Measurements from ENCODE around the gene HSPB6. TPM values are rescaled to one million over a fixed set of nuclear protein-coding genes. Genes with fewer than 3 reads are reported as not detected.

Gene HSPB6
- total RNA-seq, 2 experiments from 2014 or later, result 0.48 TPM; not detected in 1

DNA sequence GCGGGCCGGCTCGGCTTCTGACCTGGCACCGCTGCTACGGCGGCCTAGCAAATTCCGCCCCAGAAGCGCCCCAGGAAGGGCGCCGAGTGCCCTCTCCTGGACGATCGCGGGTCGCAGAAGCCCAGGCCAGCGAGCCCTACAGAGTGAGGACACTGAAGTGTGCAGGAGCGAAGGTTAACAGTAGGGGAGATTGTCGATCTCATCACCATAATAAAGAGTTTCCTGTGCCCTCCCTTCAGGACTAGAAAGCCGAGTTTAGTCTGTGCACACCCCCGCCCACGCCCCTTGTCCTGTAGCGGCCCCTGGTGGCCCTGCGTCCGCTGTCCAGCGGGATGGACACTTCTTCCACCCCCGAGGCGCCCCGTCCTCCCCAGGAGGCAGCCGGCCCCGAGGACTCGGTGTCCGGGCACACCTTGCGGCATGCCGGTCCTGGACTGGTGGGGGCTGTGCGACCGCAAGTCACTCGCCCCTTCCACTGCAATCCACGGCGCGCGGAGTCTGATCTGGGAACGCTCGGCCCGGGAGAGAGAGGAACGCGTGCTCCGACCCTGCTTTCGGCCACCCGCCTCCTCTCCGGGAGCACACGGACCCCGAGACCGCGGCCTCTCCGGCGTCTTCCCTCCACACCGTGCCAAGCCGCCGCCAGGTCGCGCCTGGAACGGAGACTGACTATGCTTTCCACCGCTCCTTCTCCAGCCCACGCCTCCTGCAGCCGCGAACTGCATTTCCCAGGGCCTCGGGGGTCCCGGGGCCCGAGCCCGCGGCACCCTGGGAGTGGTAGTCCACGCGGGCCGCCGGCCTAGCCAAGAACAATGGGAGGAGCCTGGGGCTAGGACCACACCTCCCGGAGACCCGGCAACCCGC is 39.8 kb downstream of the HSPB6 start:
- Mint-ChIP-seq H3K4me1 (peaks cover 60% of the 10 kb centered on the region), H3K27ac (peak overlapping the region; percentile 99), H3K9me3 (no peaks in the 10 kb centered on the region), H3K36me3 (ENCODE audit: low read depth) (peaks cover 50% of the 10 kb centered on the region), H3K27me3 (no peaks in the 10 kb centered on the region), H3K4me3 (peak overlapping the region; percentile 92)
- peak; percentile 97 for DNase-seq
- ChIA-PET CTCF (interaction anchor here (1.2 to 10.3 kb wide), 2 partner anchors 20 to 103 kb away, joined by 4 to 131 read pairs; no protein-coding TSS in a partner anchor), POLR2A (interaction anchor here (0.9 to 6.8 kb wide), 8 partner anchors 9 to 213 kb away, joined by 3 to 160 read pairs (median 18); partner anchors contain the start of genes IGFLR1, PSENEN, U2AF1L4 and ZBTB32)

DNA sequence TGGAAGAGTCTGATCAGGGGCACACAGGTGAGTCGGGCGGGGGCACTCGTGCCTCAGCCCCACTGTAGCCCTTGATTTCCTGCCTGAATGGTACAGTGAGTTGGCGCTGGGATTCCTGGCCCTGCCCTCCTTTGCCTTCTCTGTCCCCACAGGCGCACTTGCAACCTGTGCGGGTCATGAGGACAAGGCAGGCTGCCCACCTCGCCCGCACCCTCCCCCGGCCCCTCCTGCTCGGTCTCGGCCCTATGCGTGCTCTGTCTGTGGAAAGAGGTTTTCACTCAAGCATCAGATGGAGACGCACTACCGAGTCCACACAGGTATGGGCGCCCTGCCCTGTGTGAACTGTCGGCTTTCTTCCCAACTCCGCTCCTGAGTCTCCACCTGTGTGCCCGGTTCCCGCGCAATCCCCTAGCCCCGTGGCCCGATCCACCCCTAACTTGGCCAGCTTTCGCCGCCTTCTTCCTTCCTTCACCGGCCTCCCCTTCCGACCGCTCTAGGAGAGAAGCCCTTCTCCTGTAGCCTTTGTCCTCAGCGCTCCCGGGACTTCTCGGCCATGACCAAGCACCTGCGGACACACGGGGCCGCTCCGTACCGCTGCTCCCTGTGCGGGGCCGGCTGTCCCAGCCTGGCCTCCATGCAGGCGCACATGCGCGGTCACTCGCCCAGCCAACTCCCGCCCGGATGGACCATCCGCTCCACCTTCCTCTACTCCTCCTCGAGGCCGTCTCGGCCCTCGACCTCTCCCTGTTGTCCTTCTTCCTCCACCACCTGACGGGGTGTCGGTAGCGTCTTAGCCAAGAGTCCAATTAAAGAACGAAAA is 40.6 kb downstream of the HSPB6 start:
- H3K27ac Mint-ChIP-seq, result peak overlapping the region; percentile 99
- H3K27me3 Mint-ChIP-seq, result no peaks in the 10 kb centered on the region
- CTCF ChIA-PET, result interaction anchor here (1.0 to 10.3 kb wide), 4 partner anchors 14 to 103 kb away, joined by 3 to 131 read pairs (median 5); no protein-coding TSS in a partner anchor
- POLR2A ChIA-PET, result interaction anchor here (0.9 to 6.8 kb wide), 4 partner anchors 13 to 72 kb away, joined by 3 to 160 read pairs (median 75); partner anchors contain the start of gene ZBTB32
- peaks cover 42% of the 10 kb centered on the region for H3K36me3 Mint-ChIP-seq (ENCODE audit: low read depth)
- peaks cover 61% of the 10 kb centered on the region for H3K4me1 Mint-ChIP-seq
- peak; percentile 36 for DNase-seq
- peak overlapping the region; percentile 92 for H3K4me3 Mint-ChIP-seq
- no peaks in the 10 kb centered on the region for H3K9me3 Mint-ChIP-seq

DNA sequence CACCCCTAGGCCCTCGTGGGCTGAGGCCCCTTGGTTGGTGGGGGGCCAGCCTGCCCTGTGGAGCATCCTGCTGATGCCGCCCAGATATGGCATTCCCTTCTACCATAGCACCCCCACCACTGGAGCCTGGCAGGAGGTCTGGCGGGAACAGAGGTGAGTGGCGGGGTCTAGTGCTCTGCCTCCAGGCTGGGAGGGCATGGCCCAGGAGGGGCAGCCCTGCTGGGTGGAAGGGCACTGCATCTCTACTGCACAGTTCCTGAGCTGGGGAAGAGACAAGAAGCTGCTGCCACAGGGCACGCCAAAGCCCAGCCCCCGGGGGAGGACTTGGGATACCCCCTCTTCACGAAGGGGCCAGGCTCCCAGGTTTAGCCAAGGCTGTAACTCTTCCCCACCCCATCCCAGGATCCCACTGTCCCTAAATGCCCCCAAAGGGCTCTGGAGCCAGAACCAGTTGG is 41.4 kb downstream of the HSPB6 start:
- Mint-ChIP-seq H3K27ac (peak overlapping the region; percentile 99), H3K27me3 (no peaks in the 10 kb centered on the region), H3K36me3 (ENCODE audit: low read depth) (peaks cover 39% of the 10 kb centered on the region), H3K4me3 (peak overlapping the region; percentile 92), H3K4me1 (peaks cover 69% of the 10 kb centered on the region), H3K9me3 (no peaks in the 10 kb centered on the region)
- no peak for DNase-seq
- POLR2A ChIA-PET, result interaction anchor here (0.9 to 6.8 kb wide), 5 partner anchors 12 to 71 kb away, joined by 3 to 160 read pairs (median 46); partner anchors contain the start of genes LIN37, PSENEN, U2AF1L4 and ZBTB32
- CTCF ChIA-PET, result interaction anchor here (1.0 to 10.3 kb wide), 6 partner anchors 13 to 104 kb away, joined by 3 to 131 read pairs (median 5); partner anchors contain the start of genes PSENEN and U2AF1L4

DNA sequence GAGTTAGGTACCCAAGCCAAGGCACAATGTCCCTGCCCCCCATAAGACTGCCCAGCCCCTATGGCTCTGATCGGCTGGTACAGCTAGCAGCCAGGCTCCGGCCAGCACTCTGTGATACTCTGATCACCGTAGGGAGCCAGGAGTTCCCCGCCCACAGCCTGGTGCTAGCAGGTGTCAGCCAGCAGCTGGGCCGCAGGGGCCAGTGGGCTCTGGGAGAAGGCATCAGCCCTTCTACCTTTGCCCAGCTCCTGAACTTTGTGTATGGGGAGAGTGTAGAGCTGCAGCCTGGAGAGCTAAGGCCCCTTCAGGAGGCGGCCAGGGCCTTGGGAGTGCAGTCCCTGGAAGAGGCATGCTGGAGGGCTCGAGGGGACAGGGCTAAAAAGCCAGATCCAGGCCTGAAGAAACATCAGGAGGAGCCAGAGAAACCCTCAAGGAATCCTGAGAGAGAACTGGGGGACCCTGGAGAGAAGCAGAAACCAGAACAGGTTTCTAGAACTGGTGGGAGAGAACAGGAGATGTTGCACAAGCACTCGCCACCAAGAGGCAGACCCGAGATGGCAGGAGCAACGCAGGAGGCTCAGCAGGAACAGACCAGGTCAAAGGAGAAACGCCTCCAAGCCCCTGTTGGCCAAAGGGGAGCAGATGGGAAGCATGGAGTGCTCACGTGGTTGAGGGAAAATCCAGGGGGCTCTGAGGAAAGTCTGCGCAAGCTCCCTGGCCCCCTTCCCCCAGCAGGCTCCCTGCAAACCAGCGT is 42.1 kb downstream of the HSPB6 start:
- H3K27ac Mint-ChIP-seq, result peak overlapping the region; percentile 99
- peak; percentile 59 for DNase-seq
- ChIA-PET POLR2A (interaction anchor here (0.9 to 6.8 kb wide), 7 partner anchors 11 to 165 kb away, joined by 3 to 160 read pairs (median 14); partner anchors contain the start of genes COX6B1, LIN37, PSENEN and U2AF1L4), CTCF (interaction anchor here (1.5 to 10.3 kb wide), 3 partner anchors 12 to 31 kb away, joined by 4 to 131 read pairs (median 57); partner anchors contain the start of genes PSENEN and U2AF1L4)
- H3K36me3 Mint-ChIP-seq (ENCODE audit: low read depth), result peaks cover 36% of the 10 kb centered on the region
- no peaks in the 10 kb centered on the region for H3K9me3 Mint-ChIP-seq
- H3K4me1 Mint-ChIP-seq, result peaks cover 70% of the 10 kb centered on the region
- no peaks in the 10 kb centered on the region for H3K27me3 Mint-ChIP-seq
- H3K4me3 Mint-ChIP-seq, result peak overlapping the region; percentile 92

GRCh38 chr19:35713904-35714495 is 42.8 kb downstream of the HSPB6 start:
- no peaks in the 10 kb centered on the region for H3K9me3 Mint-ChIP-seq
- H3K36me3 Mint-ChIP-seq (ENCODE audit: low read depth), result peaks cover 36% of the 10 kb centered on the region
- H3K27me3 Mint-ChIP-seq, result no peaks in the 10 kb centered on the region
- H3K27ac Mint-ChIP-seq, result peak overlapping the region; percentile 99
- H3K4me1 Mint-ChIP-seq, result peaks cover 69% of the 10 kb centered on the region
- CTCF ChIA-PET, result interaction anchor here (1.3 to 10.3 kb wide), 5 partner anchors 12 to 34 kb away, joined by 3 to 131 read pairs (median 8); partner anchors contain the start of genes LIN37, PSENEN and U2AF1L4
- peak overlapping the region; percentile 92 for H3K4me3 Mint-ChIP-seq
- no peak for DNase-seq
- POLR2A ChIA-PET, result interaction anchor here (1.0 to 6.8 kb wide), 11 partner anchors 7 to 216 kb away, joined by 3 to 160 read pairs (median 14); partner anchors contain the start of genes COX6B1, IGFLR1, LIN37 and PSENEN

- H3K27me3 Mint-ChIP-seq, result no peaks in the 10 kb centered on the region
- H3K4me1 Mint-ChIP-seq, result peaks cover 68% of the 10 kb centered on the region
- peaks cover 32% of the 10 kb centered on the region for H3K36me3 Mint-ChIP-seq (ENCODE audit: low read depth)
Observed at GRCh38 chr19:35713506-35713850, 43.4 kb downstream of the HSPB6 start.

GRCh38 chr19:35712567-35713505 is 44.0 kb downstream of the HSPB6 start:
- peak; percentile 85 for DNase-seq
- CTCF ChIA-PET, result interaction anchor here (1.2 to 10.3 kb wide), 7 partner anchors 10 to 218 kb away, joined by 3 to 131 read pairs (median 8); partner anchors contain the start of genes COX6B1 and LIN37
- H3K27me3 Mint-ChIP-seq, result no peaks in the 10 kb centered on the region
- POLR2A ChIA-PET, result interaction anchor here (0.7 to 6.8 kb wide), 19 partner anchors 9 to 218 kb away, joined by 3 to 160 read pairs (median 5); partner anchors contain the start of genes COX6B1, HAUS5, IGFLR1 and LIN37
- H3K4me1 Mint-ChIP-seq, result peaks cover 69% of the 10 kb centered on the region
- H3K4me3 Mint-ChIP-seq, result peak overlapping the region; percentile 92
- peaks cover 33% of the 10 kb centered on the region for H3K36me3 Mint-ChIP-seq (ENCODE audit: low read depth)
- H3K27ac Mint-ChIP-seq, result peak overlapping the region; percentile 99
- no peaks in the 10 kb centered on the region for H3K9me3 Mint-ChIP-seq

More at GRCh38 chr19:35713506-35713850, 43.4 kb downstream of the HSPB6 start:
- H3K27ac Mint-ChIP-seq, result peak overlapping the region; percentile 99
- ChIA-PET POLR2A (interaction anchor here (1.0 to 6.8 kb wide), 15 partner anchors 8 to 217 kb away, joined by 3 to 160 read pairs (median 5); partner anchors contain the start of genes COX6B1, IGFLR1, LIN37 and NFKBID), CTCF (interaction anchor here (1.3 to 10.3 kb wide), 5 partner anchors 11 to 218 kb away, joined by 3 to 131 read pairs (median 9); partner anchors contain the start of gene LIN37)
- peak overlapping the region; percentile 92 for H3K4me3 Mint-ChIP-seq
- H3K9me3 Mint-ChIP-seq, result no peaks in the 10 kb centered on the region
- no peak for DNase-seq

DNA sequence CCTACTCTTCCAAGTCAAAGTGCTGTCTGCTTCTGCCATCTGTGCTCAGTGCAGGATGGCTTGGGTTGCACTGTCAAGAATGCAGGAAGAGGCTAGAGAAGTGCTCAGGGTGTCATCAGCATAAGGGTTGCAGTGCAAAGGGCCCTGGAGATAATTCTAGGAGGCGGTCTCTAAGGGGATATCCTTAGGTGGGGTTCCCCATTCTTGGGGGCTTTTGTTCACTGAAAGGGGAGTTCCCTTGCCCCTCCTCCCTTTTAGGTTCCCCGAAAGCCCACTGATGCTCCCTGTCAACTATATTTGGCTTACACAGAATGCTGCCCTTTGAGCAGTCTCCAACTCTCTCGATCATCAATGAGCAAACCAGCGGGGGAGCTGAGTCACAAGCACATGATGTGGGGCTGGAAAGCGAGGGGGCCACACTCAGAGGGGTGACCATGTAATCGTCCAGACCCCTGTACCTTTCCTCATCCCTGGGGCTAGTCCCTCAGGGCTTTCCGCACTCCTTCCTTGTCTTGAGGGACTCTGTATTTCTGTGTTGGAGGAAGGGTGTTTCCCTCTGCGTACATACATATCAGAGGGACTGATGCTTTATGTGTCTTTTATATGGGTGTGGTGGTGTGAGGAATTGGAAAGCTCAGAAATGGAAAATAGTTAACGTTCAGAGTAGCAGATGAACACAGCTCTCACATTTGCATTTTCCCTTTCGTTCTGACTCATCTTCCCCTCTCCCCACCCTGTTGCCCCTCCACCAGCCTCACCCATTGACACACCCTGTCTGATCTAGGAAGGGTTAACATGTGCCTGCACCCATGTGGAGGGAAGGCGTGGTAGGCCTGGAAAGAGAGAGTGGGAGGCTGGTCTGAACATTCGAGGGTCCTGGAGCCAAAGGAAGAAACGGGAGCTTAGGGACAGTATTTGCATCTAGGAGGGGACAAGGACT is 45.8 kb downstream of the HSPB6 start:
- CTCF ChIA-PET, result interaction anchor here (0.7 to 10.3 kb wide), 10 partner anchors 9 to 242 kb away, joined by 3 to 131 read pairs (median 5); partner anchors contain the start of genes COX6B1, LIN37, PSENEN and U2AF1L4
- H3K36me3 Mint-ChIP-seq (ENCODE audit: low read depth), result peaks cover 26% of the 10 kb centered on the region
- POLR2A ChIA-PET, result interaction anchor here (0.8 to 6.8 kb wide), 15 partner anchors 8 to 283 kb away, joined by 3 to 160 read pairs (median 7); partner anchors contain the start of genes COX6B1, HAUS5, IGFLR1 and LIN37
- H3K9me3 Mint-ChIP-seq, result no peaks in the 10 kb centered on the region
- peak overlapping the region; percentile 99 for H3K27ac Mint-ChIP-seq
- H3K4me3 Mint-ChIP-seq, result peak overlapping the region; percentile 64
- peaks cover 64% of the 10 kb centered on the region for H3K4me1 Mint-ChIP-seq
- DNase-seq, result peak; percentile 72
- no peaks in the 10 kb centered on the region for H3K27me3 Mint-ChIP-seq

GRCh38 chr19:35708391-35708790 is 48.4 kb downstream of the HSPB6 start:
- H3K27ac Mint-ChIP-seq, result peak overlapping the region; percentile 4
- no peaks in the 10 kb centered on the region for H3K9me3 Mint-ChIP-seq
- no peak overlapping the region for H3K4me3 Mint-ChIP-seq
- POLR2A ChIA-PET, result interaction anchor here (1.0 to 1.4 kb wide), 2 partner anchors 10 to 36 kb away, joined by 3 to 6 read pairs; partner anchors contain the start of genes KMT2B, PSENEN and U2AF1L4
- CTCF ChIA-PET, result interaction anchor here (10.3 kb wide), 1 partner anchor 11 kb away, joined by 131 read pairs; no protein-coding TSS in a partner anchor
- no peak for DNase-seq
- peaks cover 3% of the 10 kb centered on the region for H3K36me3 Mint-ChIP-seq (ENCODE audit: low read depth)
- H3K4me1 Mint-ChIP-seq, result peaks cover 46% of the 10 kb centered on the region
- no peaks in the 10 kb centered on the region for H3K27me3 Mint-ChIP-seq

Measured in activated CD4-positive, alpha-beta memory T cell treated with anti-CD3 and anti-CD28 coated beads, Interleukin-2, amount 10 ng/mL, durations not matched to agents 7 days and 5 days (primary cell).